Common myeloid progenitor, CD34-positive (primary cell): ENCODE data around the gene SGK2. TPM values are rescaled to one million over a fixed set of nuclear protein-coding genes. Genes with fewer than 3 reads are reported as not detected.

Experiments used
- CTCF ChIA-PET: fragments of 350-600 bp; sonication (Branson Sonifier 250); formaldehyde crosslinking; loops from one replicate; lab custom pipeline; 2021; ENCODE audit warnings: antibody characterized with exemption; lab: Charles Lee
- POLR2A ChIA-PET: fragments of 350-600 bp; sonication (Branson Sonifier 250); formaldehyde crosslinking; loops from one replicate; lab custom pipeline; 2021; ENCODE audit warnings: antibody characterized with exemption; lab: Charles Lee
- DNase-seq, 3 donors: peaks; one replicate each; pipeline versions ENCODE4 v3.0.0 to v3.0.0-alpha.2; 2013
- H3K27ac ChIP-seq, 2 experiments: 1 replicate in 1 of 2; 2 replicates in 1 of 2; pipeline ENCODE4 v1.7.0; 2013; ENCODE audit warnings: inconsistent platforms in 2 of 2, low read length in 2 of 2, mild to moderate bottlenecking in 2 of 2, low read depth in 1 of 2, moderate library complexity in 1 of 2; ENCODE audit not compliant: severe bottlenecking in 2 of 2, insufficient read depth in 1 of 2, poor library complexity in 1 of 2
- H3K27me3 ChIP-seq, 5 experiments: replicated peaks in 2 of 5; 1 replicate in 3 of 5; 2 replicates in 2 of 5; pipeline versions ENCODE4 v1.6.1 to v1.7.0; 2013; ENCODE audit warnings: low read length in 4 of 5, mild to moderate bottlenecking in 2 of 5, moderate library complexity in 2 of 5, inconsistent platforms in 1 of 5; ENCODE audit not compliant: insufficient read depth in 5 of 5, control insufficient read depth in 4 of 5
- H3K36me3 ChIP-seq, 4 experiments: 1 replicate in 2 of 4; 2 replicates in 2 of 4; pipeline versions ENCODE4 v1.6.1 to v1.7.0; 2013; ENCODE audit warnings: low read length in 3 of 4, control low read depth in 1 of 4, mild to moderate bottlenecking in 1 of 4; ENCODE audit not compliant: control insufficient read depth in 4 of 4, insufficient read depth in 4 of 4
- H3K4me1 ChIP-seq, 4 experiments: 1 replicate in 3 of 4; 2 replicates in 1 of 4; pipeline versions ENCODE4 v1.6.1 to v1.7.1; 2013; ENCODE audit warnings: low read length in 3 of 4, mild to moderate bottlenecking in 3 of 4, control low read depth in 1 of 4, inconsistent platforms in 1 of 4, moderate library complexity in 1 of 4; ENCODE audit not compliant: control insufficient read depth in 4 of 4, insufficient read depth in 4 of 4; ENCODE audit errors: control extremely low read depth in 1 of 4
- H3K4me3 ChIP-seq, 7 experiments: 1 replicate in 4 of 7; 2 replicates in 3 of 7; pipeline versions ENCODE4 v1.5.1 to v1.7.0; 2013; ENCODE audit warnings: mild to moderate bottlenecking in 7 of 7, low read length in 6 of 7, moderate library complexity in 6 of 7, inconsistent platforms in 2 of 7, low read depth in 2 of 7, control low read depth in 1 of 7; ENCODE audit not compliant: insufficient read depth in 4 of 7, control insufficient read depth in 1 of 7; ENCODE audit errors: extremely low read depth in 1 of 7
- H3K9me3 ChIP-seq, 5 experiments: 1 replicate in 4 of 5; 2 replicates in 1 of 5; pipeline versions ENCODE4 v1.6.1 to v1.7.1; 2013; ENCODE audit warnings: low read length in 4 of 5, mild to moderate bottlenecking in 2 of 5, inconsistent platforms in 1 of 5, low read depth in 1 of 5, moderate library complexity in 1 of 5; ENCODE audit not compliant: control insufficient read depth in 4 of 5, insufficient read depth in 2 of 5; ENCODE audit errors: control extremely low read depth in 1 of 5
- WGBS: methylation state at CpG from one replicate; pipeline ENCODE4 v1.1.5; 2013; ENCODE audit not compliant: insufficient coverage; 5-methylcytosine and 5-hydroxymethylcytosine counted together
- polyA plus RNA-seq: library from polyadenylated mRNA; unstranded; fragments of 120-200 nt; gene quantifications from one replicate; pipeline ENCODE4 v1.2.1, GENCODE V29; 2013

The SGK2 gene
- 1.1 TPM for polyA plus RNA-seq

- Histone ChIP-seq H3K4me3 (no peak within 1 kb of the TSS), H3K4me1 (no peaks in the 10 kb centered on the region), H3K27ac (no peak within 1 kb of the TSS), H3K9me3 (no peaks in the 10 kb centered on the region), H3K36me3 (no peaks in the 10 kb centered on the region), H3K27me3 (no peaks in the 10 kb centered on the region)
- 96% methylated on average over 12 of the region's 12 CpGs for WGBS
- DNase-seq = no peak
- ChIA-PET POLR2A (no interaction called here), CTCF (interaction anchor here (1.3 kb wide), 1 partner anchor 10 kb away, joined by 3 read pairs; no protein-coding TSS in a partner anchor)
Measured at GRCh38 chr20:43558412-43559146, at the start of gene SGK2. Gene SGK2 (plus strand): TSS chr20:43559027. CDS start chr20:43566496, 7,469 bp downstream.

- Histone ChIP-seq H3K9me3 (no peaks in the 10 kb centered on the region), H3K4me1 (peaks cover 0 to 27% (median 24%) of the 10 kb centered on the region in 4 experiments), H3K4me3 (no peak overlapping the region), H3K36me3 (no peaks in the 10 kb centered on the region), H3K27me3 (peaks cover 0 to 26% (median 13%) of the 10 kb centered on the region in 5 experiments), H3K27ac (no peak overlapping the region)
- 100% methylated on average over 1 of the region's 1 CpG for WGBS
- ChIA-PET CTCF (no interaction called here), POLR2A (no interaction called here)
- no peak for DNase-seq
Measured at GRCh38 chr20:43511879-43512278, 46.9 kb upstream of the SGK2 start.

GRCh38 chr20:43513372-43513930 is 45.4 kb upstream of the SGK2 start:
- WGBS = 66% methylated on average over 10 of the region's 10 CpGs
- Histone ChIP-seq H3K4me3 (peak overlapping the region in 6 of 7 experiments; percentile 37 to 78 (median 59)), H3K9me3 (no peaks in the 10 kb centered on the region), H3K27me3 (peaks cover 0 to 10% (median 5%) of the 10 kb centered on the region in 5 experiments), H3K27ac (peak overlapping the region in 1 of 2 experiments; percentile 34), H3K4me1 (peaks cover 0 to 15% (median 13%) of the 10 kb centered on the region in 4 experiments), H3K36me3 (no peaks in the 10 kb centered on the region)
- CTCF ChIA-PET = interaction anchor here (2.5 kb wide), 1 partner anchor 64 kb away, joined by 10 read pairs; no protein-coding TSS in a partner anchor
- DNase-seq = no peak
- POLR2A ChIA-PET = interaction anchor here (1.3 to 1.5 kb wide), 2 partner anchors 55 to 56 kb away, joined by 4 to 7 read pairs; no protein-coding TSS in a partner anchor

- ChIA-PET CTCF (interaction anchor here (0.9 to 2.5 kb wide), 2 partner anchors 8 to 64 kb away, joined by 3 to 10 read pairs; no protein-coding TSS in a partner anchor), POLR2A (interaction anchor here (1.3 to 1.5 kb wide), 2 partner anchors 56 to 57 kb away, joined by 4 to 7 read pairs; no protein-coding TSS in a partner anchor)
- Histone ChIP-seq H3K27ac (peak overlapping the region in 1 of 2 experiments; percentile 34), H3K27me3 (peaks cover 0 to 4% (median 2%) of the 10 kb centered on the region in 5 experiments), H3K9me3 (no peaks in the 10 kb centered on the region), H3K36me3 (peaks cover 0 to 3% (median 0%) of the 10 kb centered on the region in 4 experiments), H3K4me3 (peak overlapping the region; percentile 37 to 78 (median 60)), H3K4me1 (peaks cover 0 to 15% (median 11%) of the 10 kb centered on the region in 4 experiments)
- peak; percentile 98 to 99 (median 99) for DNase-seq
- 47% methylated on average over 39 of the region's 39 CpGs for WGBS
Measured at GRCh38 chr20:43513931-43514647, 44.7 kb upstream of the SGK2 start.

- peak overlapping the region in 1 of 2 experiments; percentile 11 for H3K27ac ChIP-seq
- H3K9me3 ChIP-seq = peaks cover 0 to 3% (median 0%) of the 10 kb centered on the region in 5 experiments
- CTCF ChIA-PET = interaction anchor here (0.9 to 2.5 kb wide), 2 partner anchors 8 to 65 kb away, joined by 3 to 10 read pairs; no protein-coding TSS in a partner anchor
- H3K27me3 ChIP-seq = peaks cover 0 to 2% (median 0%) of the 10 kb centered on the region in 5 experiments
- DNase-seq = no peak
- peak overlapping the region; percentile 36 to 77 (median 60) for H3K4me3 ChIP-seq
- H3K36me3 ChIP-seq = peaks cover 0 to 3% (median 0%) of the 10 kb centered on the region in 4 experiments
- POLR2A ChIA-PET = interaction anchor here (1.3 to 1.5 kb wide), 2 partner anchors 56 to 58 kb away, joined by 4 to 7 read pairs; no protein-coding TSS in a partner anchor
- H3K4me1 ChIP-seq = peaks cover 0 to 15% (median 11%) of the 10 kb centered on the region in 4 experiments
- 26% methylated on average over 25 of the region's 27 CpGs for WGBS
Measured at GRCh38 chr20:43514648-43514999, 44.2 kb upstream of the SGK2 start.

GRCh38 chr20:43515628-43516027 is 43.2 kb upstream of the SGK2 start:
- Histone ChIP-seq H3K27me3 (peaks cover 0 to 2% (median 0%) of the 10 kb centered on the region in 5 experiments), H3K36me3 (peaks cover 0 to 3% (median 0%) of the 10 kb centered on the region in 4 experiments), H3K4me1 (peaks cover 0 to 15% (median 11%) of the 10 kb centered on the region in 4 experiments), H3K4me3 (peak overlapping the region in 3 of 7 experiments; percentile 60 to 77 (median 73)), H3K9me3 (peaks cover 0 to 9% (median 3%) of the 10 kb centered on the region in 5 experiments), H3K27ac (no peak overlapping the region)
- WGBS = 92% methylated on average over 2 of the region's 2 CpGs
- ChIA-PET POLR2A (no interaction called here), CTCF (interaction anchor here (0.9 to 2.5 kb wide), 4 partner anchors 13 to 66 kb away, joined by 3 to 10 read pairs (median 5); no protein-coding TSS in a partner anchor)
- DNase-seq = no peak
